A549 (cell line): ENCODE measurements around the gene FCMR. TPM values are rescaled to one million over a fixed set of nuclear protein-coding genes. Genes with fewer than 3 reads are reported as not detected.

ENCODE experiments used
- ATAC-seq, 2 experiments: fragments of 200-7000 bp in 1 of 2; fragments of >200 bp in 1 of 2; cut with Nextera tagmentation in 1 of 2; cut with Tn5 transposase in 1 of 2; 3 replicates each; pipeline versions ENCODE4 v1.8.0 to v1.9.1; 2018 to 2020; ENCODE audit warnings: mild to moderate bottlenecking in 1 of 2, moderate library complexity in 1 of 2
- CTCF ChIA-PET: fragments of 300-600 bp; sonication (Branson Sonifier 250); formaldehyde crosslinking; extraction: SDS; loops from one replicate; lab custom pipeline; 2021; ENCODE audit warnings: antibody characterized with exemption, inconsistent platforms; lab: Yijun Ruan, JAX
- POLR2A ChIA-PET: fragments of 350-600 bp; formaldehyde crosslinking; extraction: SDS; loops from one replicate; lab custom pipeline; 2021; ENCODE audit warnings: antibody characterized with exemption, inconsistent platforms; lab: Yijun Ruan, JAX
- DNase-seq, 2 experiments: peaks; one replicate each; pipeline versions ENCODE4 v3.0.0 to v3.0.0-alpha.2; 2011 to 2016; ENCODE audit warnings: low read depth in 1 of 2, low spot score in 1 of 2
- FAIRE-seq: peaks from 2 replicates; lab custom pipeline; 2011; peaks lifted over from hg19 to GRCh38; lab: Jason Lieb, UNC
- H3K27ac ChIP-seq, 2 experiments: fragments of >200 bp; sonication (Bioruptor Twin); formaldehyde crosslinking; 3 replicates each; pipeline ENCODE4 v1.5.1; 2016 to 2017
- H3K4me1 ChIP-seq: fragments of >200 bp; sonication (Bioruptor Twin); formaldehyde crosslinking; 3 replicates; pipeline ENCODE4 v1.6.1; 2016
- H3K4me2 ChIP-seq: fragments of >200 bp; sonication (Bioruptor Twin); formaldehyde crosslinking; 3 replicates; pipeline ENCODE4 v1.6.1; 2016
- H3K4me3 ChIP-seq: fragments of >200 bp; sonication (Bioruptor Twin); formaldehyde crosslinking; 3 replicates; pipeline ENCODE4 v1.5.1; 2016
- H3K9me3 ChIP-seq: fragments of >200 bp; sonication (Bioruptor Twin); formaldehyde crosslinking; 3 replicates; pipeline ENCODE4 v1.6.1; 2016
- CBX8 ChIP-seq: fragments of 200-600 bp; sonication (generic); IDR thresholded peaks from 2 replicates; pipeline ENCODE4 v1.6.1; 2016
- CHD2 ChIP-seq: fragments of 150-350 bp; IDR thresholded peaks from 2 replicates; pipeline ENCODE4 v1.6.1; 2014; ENCODE audit warnings: low read length; ENCODE audit not compliant: partially characterized antibody
- CHD4 ChIP-seq: fragments of 200-600 bp; sonication (generic); IDR thresholded peaks from 2 replicates; pipeline ENCODE4 v1.6.1; 2016; ENCODE audit warnings: antibody characterized with exemption, mild to moderate bottlenecking, borderline replicate concordance
- EHF ChIP-seq: fragments of 250-450 bp; sonication (Bioruptor Pico); IDR thresholded peaks from 2 replicates; pipeline ENCODE4 v1.5.0; 2020; ENCODE audit warnings: mild to moderate bottlenecking
- EP300 ChIP-seq, 2 experiments: fragments of >200 bp; sonication (Bioruptor Twin); formaldehyde crosslinking; IDR thresholded peaks; 2 replicates in 1 of 2; 3 replicates in 1 of 2; pipeline ENCODE4 v1.6.1; 2016 to 2017
- FOSB ChIP-seq: fragments of 250-450 bp; sonication (Bioruptor Pico); IDR thresholded peaks from 2 replicates; pipeline ENCODE4 v1.5.0; 2020; ENCODE audit warnings: mild to moderate bottlenecking, moderate library complexity
- FOSL2 ChIP-seq, 2 experiments: fragments of 450-650 bp in 1 of 2; fragments of >200 bp in 1 of 2; sonication (Bioruptor Twin) in 1 of 2; formaldehyde crosslinking; IDR thresholded peaks; 2 replicates each; pipeline versions ENCODE4 v1.5.0 to v1.6.1; 2016 to 2020; ENCODE audit warnings: mild to moderate bottlenecking in 1 of 2, moderate library complexity in 1 of 2
- GATA3 ChIP-seq: IDR thresholded peaks from 2 replicates; pipeline ENCODE4 v1.6.1; 2012; ENCODE audit warnings: borderline replicate concordance
- HDAC2 ChIP-seq: fragments of 200-600 bp; sonication (generic); IDR thresholded peaks from 2 replicates; pipeline ENCODE4 v1.6.1; 2016
- HOXB13 ChIP-seq: fragments of 250-450 bp; sonication (Bioruptor Pico); IDR thresholded peaks from 2 replicates; pipeline ENCODE4 v1.5.0; 2020; ENCODE audit warnings: low read depth, mild to moderate bottlenecking, moderate library complexity
- HOXB5 ChIP-seq: fragments of 250-450 bp; sonication (Bioruptor Pico); IDR thresholded peaks from 2 replicates; pipeline ENCODE4 v1.5.0; 2020; ENCODE audit warnings: mild to moderate bottlenecking, moderate library complexity
- JUN ChIP-seq, 2 experiments: fragments of >200 bp; sonication (Bioruptor Twin); formaldehyde crosslinking; IDR thresholded peaks; 2 replicates in 1 of 2; 3 replicates in 1 of 2; pipeline ENCODE4 v1.6.1; 2016 to 2017
- JUNB ChIP-seq: fragments of >200 bp; sonication (Bioruptor Twin); formaldehyde crosslinking; IDR thresholded peaks from 2 replicates; pipeline ENCODE4 v1.6.1; 2016
- KDM5A ChIP-seq: fragments of 200-600 bp; sonication (generic); IDR thresholded peaks from 2 replicates; pipeline ENCODE4 v1.6.1; 2016; ENCODE audit warnings: antibody characterized with exemption, mild to moderate bottlenecking
- MAFK ChIP-seq: fragments of 450-650 bp; IDR thresholded peaks from 2 replicates; pipeline ENCODE4 v1.6.1; 2014; ENCODE audit not compliant: partially characterized antibody
- MAZ ChIP-seq: fragments of 150-350 bp; IDR thresholded peaks from 2 replicates; pipeline ENCODE4 v1.6.1; 2014; ENCODE audit warnings: antibody characterized with exemption, low read depth, low read length, borderline replicate concordance
- MYC ChIP-seq: IDR thresholded peaks from 2 replicates; pipeline ENCODE4 v1.6.1; 2012; ENCODE audit warnings: mild to moderate bottlenecking, inconsistent platforms, low read length, improper control_type of control experiment, borderline replicate concordance
- NPAS2 ChIP-seq: fragments of 250-450 bp; sonication (Bioruptor Pico); IDR thresholded peaks from 2 replicates; pipeline ENCODE4 v1.8.0; 2022; ENCODE audit warnings: mild to moderate bottlenecking, moderate library complexity, borderline replicate concordance
- NR3C1 ChIP-seq: fragments of >200 bp; sonication (Bioruptor Twin); formaldehyde crosslinking; IDR thresholded peaks from 3 replicates; pipeline ENCODE4 v1.6.1; 2017
- POLR2AphosphoS2 ChIP-seq: conservative IDR thresholded peaks from 2 replicates; pipeline ENCODE4 v1.6.1; 2012; ENCODE audit warnings: low read length, improper control_type of control experiment, inconsistent platforms
- RFX5 ChIP-seq: fragments of 450-650 bp; IDR thresholded peaks from 2 replicates; pipeline ENCODE4 v1.7.1; 2014; ENCODE audit warnings: antibody characterized with exemption, mild to moderate bottlenecking, moderate library complexity
- RNF2 ChIP-seq: fragments of 200-600 bp; sonication (generic); IDR thresholded peaks from 2 replicates; pipeline ENCODE4 v1.6.1; 2016; ENCODE audit warnings: low read depth, mild to moderate bottlenecking, antibody characterized with exemption, moderate library complexity, borderline replicate concordance
- TP53 ChIP-seq: fragments of 250-450 bp; sonication (Bioruptor Pico); IDR thresholded peaks from 2 replicates; pipeline ENCODE4 v1.5.0; 2021; ENCODE audit warnings: mild to moderate bottlenecking, moderate library complexity
- ZFP36 ChIP-seq: fragments of 450-650 bp; IDR thresholded peaks from 2 replicates; pipeline ENCODE4 v1.6.1; 2014; ENCODE audit warnings: borderline replicate concordance; ENCODE audit not compliant: partially characterized antibody
- ZNF302 ChIP-seq: fragments of 250-450 bp; sonication (Bioruptor Pico); IDR thresholded peaks from 2 replicates; pipeline ENCODE4 v1.9.0; 2021; ENCODE audit warnings: inconsistent platforms, mild to moderate bottlenecking, moderate library complexity
- WGBS: methylation state at CpG from one replicate; pipeline ENCODE4 v1.1.6; 2017; ENCODE audit errors: missing lambda C conversion rate; 5-methylcytosine and 5-hydroxymethylcytosine counted together
- polyA plus RNA-seq, 4 experiments: library from polyadenylated mRNA; depleted of rRNA in 3 of 4; stranded (reverse); fragments of >200 nt; fragmentation: RNase III in 1 of 4; extraction: RNeasy Plus Mini Kit Qiagen cat#74134 plus additional on column Dnase treatment in 1 of 4; gene quantifications; 2 replicates in 3 of 4; 3 replicates in 1 of 4; pipeline ENCODE4 v1.2.3, GENCODE V29; 2011 to 2017
- TF ChIP-seq, protein P1 (sequence below): fragments of 200-600 bp; sonication (generic); IDR thresholded peaks from 2 replicates; pipeline ENCODE4 v1.6.1; 2016; ENCODE audit warnings: antibody characterized with exemption, mild to moderate bottlenecking, moderate library complexity
- TF ChIP-seq, protein P2 (sequence below): fragments of >200 bp; sonication (Bioruptor Twin); formaldehyde crosslinking; IDR thresholded peaks from 3 replicates; pipeline ENCODE4 v1.6.1; 2016
- TF ChIP-seq, protein P3 (sequence below): fragments of 250-450 bp; sonication (Bioruptor Pico); IDR thresholded peaks from 2 replicates; pipeline ENCODE4 v1.5.0; 2021; ENCODE audit warnings: mild to moderate bottlenecking, moderate library complexity, borderline replicate concordance
- TF ChIP-seq, protein P4 (sequence below): fragments of >200 bp; sonication (Bioruptor Twin); formaldehyde crosslinking; IDR thresholded peaks from 2 replicates; pipeline ENCODE4 v1.6.1; 2016

The FCMR gene
- polyA plus RNA-seq, 2 of the 4 experiments (the other 2 are of a cell fraction) = 0.19 to 0.93 TPM

DNA sequence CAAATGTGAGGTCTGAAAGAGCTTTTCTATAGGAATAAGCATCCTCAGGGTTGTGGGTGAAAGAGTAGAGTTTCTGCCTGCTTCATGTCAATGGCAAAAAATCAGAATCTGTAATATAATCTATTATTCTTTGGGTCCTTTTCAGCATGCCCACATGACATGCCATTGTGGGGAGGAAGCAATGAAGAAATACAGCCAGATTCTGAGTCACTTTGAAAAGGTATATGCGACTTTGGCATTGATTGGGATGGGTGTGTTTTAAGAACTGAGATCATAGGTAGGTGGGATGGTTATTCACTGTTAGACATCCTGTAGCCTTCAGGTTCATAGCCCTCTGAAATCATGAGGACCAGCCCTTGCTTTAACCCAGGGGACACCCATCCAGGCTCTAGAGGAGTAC is 54.5 kb downstream of the FCMR start:
- ATAC-seq (no peak), FAIRE-seq (no peak), DNase-seq (no peak)
- Histone ChIP-seq H3K27ac (no peak overlapping the region), H3K4me3 (no peak overlapping the region), H3K9me3 (0 out of 3 replicates have a peak, but pooled peaks cover 2% of the 10 kb centered on the region), H3K4me2 (no peak overlapping the region), H3K4me1 (peaks cover 7% of the 10 kb centered on the region; the same call in 1 of the 3 replicates)
- CTCF ChIA-PET = interaction anchor here (0.6 to 3.5 kb wide), 2 partner anchors 21 to 45 kb away, joined by 5 to 17 read pairs; no protein-coding TSS in a partner anchor
- no peak for TF ChIP-seq FOSL2 (IDR thresholded peaks at IDR 0.05)
- TF ChIP-seq FOSL2 (CRISPR knock-in tag; IDR thresholded peaks at IDR 0.05) = no peak
- TF ChIP-seq, protein P1, sequence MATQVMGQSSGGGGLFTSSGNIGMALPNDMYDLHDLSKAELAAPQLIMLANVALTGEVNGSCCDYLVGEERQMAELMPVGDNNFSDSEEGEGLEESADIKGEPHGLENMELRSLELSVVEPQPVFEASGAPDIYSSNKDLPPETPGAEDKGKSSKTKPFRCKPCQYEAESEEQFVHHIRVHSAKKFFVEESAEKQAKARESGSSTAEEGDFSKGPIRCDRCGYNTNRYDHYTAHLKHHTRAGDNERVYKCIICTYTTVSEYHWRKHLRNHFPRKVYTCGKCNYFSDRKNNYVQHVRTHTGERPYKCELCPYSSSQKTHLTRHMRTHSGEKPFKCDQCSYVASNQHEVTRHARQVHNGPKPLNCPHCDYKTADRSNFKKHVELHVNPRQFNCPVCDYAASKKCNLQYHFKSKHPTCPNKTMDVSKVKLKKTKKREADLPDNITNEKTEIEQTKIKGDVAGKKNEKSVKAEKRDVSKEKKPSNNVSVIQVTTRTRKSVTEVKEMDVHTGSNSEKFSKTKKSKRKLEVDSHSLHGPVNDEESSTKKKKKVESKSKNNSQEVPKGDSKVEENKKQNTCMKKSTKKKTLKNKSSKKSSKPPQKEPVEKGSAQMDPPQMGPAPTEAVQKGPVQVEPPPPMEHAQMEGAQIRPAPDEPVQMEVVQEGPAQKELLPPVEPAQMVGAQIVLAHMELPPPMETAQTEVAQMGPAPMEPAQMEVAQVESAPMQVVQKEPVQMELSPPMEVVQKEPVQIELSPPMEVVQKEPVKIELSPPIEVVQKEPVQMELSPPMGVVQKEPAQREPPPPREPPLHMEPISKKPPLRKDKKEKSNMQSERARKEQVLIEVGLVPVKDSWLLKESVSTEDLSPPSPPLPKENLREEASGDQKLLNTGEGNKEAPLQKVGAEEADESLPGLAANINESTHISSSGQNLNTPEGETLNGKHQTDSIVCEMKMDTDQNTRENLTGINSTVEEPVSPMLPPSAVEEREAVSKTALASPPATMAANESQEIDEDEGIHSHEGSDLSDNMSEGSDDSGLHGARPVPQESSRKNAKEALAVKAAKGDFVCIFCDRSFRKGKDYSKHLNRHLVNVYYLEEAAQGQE = no peak
- TF ChIP-seq ZFP36 = no peak
- no peak for TF ChIP-seq EHF (CRISPR knock-in tag)
- TF ChIP-seq KDM5A = no peak
- no peak for TF ChIP-seq HOXB13
- TF ChIP-seq HOXB5 (CRISPR knock-in tag) = no peak
- TF ChIP-seq, protein P2, sequence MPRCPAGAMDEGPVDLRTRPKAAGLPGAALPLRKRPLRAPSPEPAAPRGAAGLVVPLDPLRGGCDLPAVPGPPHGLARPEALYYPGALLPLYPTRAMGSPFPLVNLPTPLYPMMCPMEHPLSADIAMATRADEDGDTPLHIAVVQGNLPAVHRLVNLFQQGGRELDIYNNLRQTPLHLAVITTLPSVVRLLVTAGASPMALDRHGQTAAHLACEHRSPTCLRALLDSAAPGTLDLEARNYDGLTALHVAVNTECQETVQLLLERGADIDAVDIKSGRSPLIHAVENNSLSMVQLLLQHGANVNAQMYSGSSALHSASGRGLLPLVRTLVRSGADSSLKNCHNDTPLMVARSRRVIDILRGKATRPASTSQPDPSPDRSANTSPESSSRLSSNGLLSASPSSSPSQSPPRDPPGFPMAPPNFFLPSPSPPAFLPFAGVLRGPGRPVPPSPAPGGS = no peak
- TF ChIP-seq ZNF302 (CRISPR knock-in tag) = no peak
- TF ChIP-seq MAZ = no peak
- no peak for TF ChIP-seq MYC
- no peak for TF ChIP-seq FOSB (CRISPR knock-in tag)
- no peak for TF ChIP-seq MAFK
- no peak for TF ChIP-seq HDAC2
- TF ChIP-seq POLR2AphosphoS2 = no peak
- TF ChIP-seq TP53 (CRISPR knock-in tag) = no peak
- TF ChIP-seq CHD4 = no peak
- TF ChIP-seq JUN (IDR thresholded peaks at IDR 0.05) = no peak
- TF ChIP-seq, protein P3, sequence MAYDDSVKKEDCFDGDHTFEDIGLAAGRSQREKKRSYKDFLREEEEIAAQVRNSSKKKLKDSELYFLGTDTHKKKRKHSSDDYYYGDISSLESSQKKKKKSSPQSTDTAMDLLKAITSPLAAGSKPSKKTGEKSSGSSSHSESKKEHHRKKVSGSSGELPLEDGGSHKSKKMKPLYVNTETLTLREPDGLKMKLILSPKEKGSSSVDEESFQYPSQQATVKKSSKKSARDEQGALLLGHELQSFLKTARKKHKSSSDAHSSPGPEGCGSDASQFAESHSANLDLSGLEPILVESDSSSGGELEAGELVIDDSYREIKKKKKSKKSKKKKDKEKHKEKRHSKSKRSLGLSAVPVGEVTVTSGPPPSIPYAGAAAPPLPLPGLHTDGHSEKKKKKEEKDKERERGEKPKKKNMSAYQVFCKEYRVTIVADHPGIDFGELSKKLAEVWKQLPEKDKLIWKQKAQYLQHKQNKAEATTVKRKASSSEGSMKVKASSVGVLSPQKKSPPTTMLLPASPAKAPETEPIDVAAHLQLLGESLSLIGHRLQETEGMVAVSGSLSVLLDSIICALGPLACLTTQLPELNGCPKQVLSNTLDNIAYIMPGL (CRISPR knock-in tag) = no peak
- POLR2A ChIA-PET = no interaction called here
- 75% methylated on average over 1 of the region's 1 CpG for whole genome bisulfite sequencing

DNA sequence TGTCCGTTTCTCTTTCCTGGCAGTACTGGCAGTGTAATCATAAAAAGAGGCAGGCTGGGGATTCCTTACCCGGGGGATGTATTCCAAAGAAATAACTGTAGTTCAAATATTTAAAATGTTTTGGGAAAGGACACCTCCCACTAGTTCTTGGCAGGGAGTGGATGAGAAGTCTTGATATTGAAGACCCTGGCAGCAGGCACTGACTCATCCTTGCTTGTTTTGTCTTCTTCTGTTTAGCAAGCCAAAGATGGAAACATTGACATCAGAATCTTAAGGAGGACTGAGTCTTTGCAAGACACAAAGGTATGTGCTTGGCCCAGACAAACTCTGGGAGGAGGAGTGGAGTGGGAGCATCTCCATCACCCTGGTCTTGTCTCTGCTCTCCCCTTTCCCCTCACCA is 55.7 kb downstream of the FCMR start:
- WGBS = 31% methylated on average over 2 of the region's 2 CpGs
- FAIRE-seq (no peak), ATAC-seq (peak; percentile 26 to 57; a peak in 3 of 6 replicates), DNase-seq (peak in 1 of 2 experiments; percentile 47)
- Histone ChIP-seq H3K4me1 (peaks cover 7% of the 10 kb centered on the region; the same call in 1 of the 3 replicates), H3K9me3 (no peaks in the 10 kb centered on the region), H3K27ac (no peak overlapping the region), H3K4me3 (no peak overlapping the region), H3K4me2 (peak overlapping the region; percentile 10; the same call in 1 of the 3 replicates)
- TF ChIP-seq, protein P4, sequence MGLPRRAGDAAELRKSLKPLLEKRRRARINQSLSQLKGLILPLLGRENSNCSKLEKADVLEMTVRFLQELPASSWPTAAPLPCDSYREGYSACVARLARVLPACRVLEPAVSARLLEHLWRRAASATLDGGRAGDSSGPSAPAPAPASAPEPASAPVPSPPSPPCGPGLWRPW = no peak
- TF ChIP-seq NPAS2 = no peak
- TF ChIP-seq CBX8 = no peak
- no peak for TF ChIP-seq FOSB (CRISPR knock-in tag)
- no peak for TF ChIP-seq NR3C1
- no peak for TF ChIP-seq FOSL2 (IDR thresholded peaks at IDR 0.05)
- TF ChIP-seq FOSL2 (CRISPR knock-in tag; IDR thresholded peaks at IDR 0.05) = no peak
- no peak for TF ChIP-seq RNF2
- no peak for TF ChIP-seq POLR2AphosphoS2
- no peak for TF ChIP-seq CHD4
- TF ChIP-seq GATA3 = no peak
- no peak for TF ChIP-seq JUNB
- TF ChIP-seq RFX5 = no peak
- no peak for TF ChIP-seq EP300 (IDR thresholded peaks at IDR 0.05)
- TF ChIP-seq, protein P2 = no peak
- no peak for TF ChIP-seq CHD2
- CTCF ChIA-PET = interaction anchor here (1.3 to 3.5 kb wide), 3 partner anchors 20 to 131 kb away, joined by 3 to 17 read pairs (median 8); no protein-coding TSS in a partner anchor
- POLR2A ChIA-PET = no interaction called here
